Smooth muscle cell (in vitro differentiated cells): Measurements from ENCODE around the gene DCHS2. TPM values are rescaled to one million over a fixed set of nuclear protein-coding genes. Genes with fewer than 3 reads are reported as not detected.

Experiments
- DNase-seq: peaks from one replicate; lab custom pipeline; 2025; ENCODE audit not compliant: unreplicated experiment; lab: John Stamatoyannopoulos, UW
- H2AFZ ChIP-seq: fragments of 200-600 bp; sonication (generic); 2 replicates; pipeline ENCODE4 v1.6.0; 2016; ENCODE audit warnings: antibody characterized with exemption, low read depth, mild to moderate bottlenecking
- H3F3A ChIP-seq: fragments of 200-600 bp; sonication (generic); 2 replicates; pipeline ENCODE4 v1.6.0; 2017; ENCODE audit warnings: antibody characterized with exemption, low read depth
- H3K27ac ChIP-seq: fragments of 200-600 bp; sonication (generic); 2 replicates; pipeline ENCODE4 v1.5.1; 2016; ENCODE audit warnings: low read depth, mild to moderate bottlenecking
- H3K27me3 ChIP-seq: fragments of 200-600 bp; sonication (generic); 2 replicates; pipeline ENCODE4 v1.6.1; 2016; ENCODE audit warnings: low read depth, mild to moderate bottlenecking
- H3K36me3 ChIP-seq: fragments of 200-600 bp; sonication (generic); 2 replicates; pipeline ENCODE4 v1.5.1; 2016; ENCODE audit warnings: low read depth
- H3K4me1 ChIP-seq: fragments of 200-600 bp; sonication (generic); 2 replicates; pipeline ENCODE4 v1.5.1; 2016; ENCODE audit warnings: low read depth
- H3K4me2 ChIP-seq: fragments of 200-600 bp; sonication (generic); 2 replicates; pipeline ENCODE4 v1.6.0; 2016; ENCODE audit warnings: mild to moderate bottlenecking
- H3K4me3 ChIP-seq: fragments of 200-600 bp; sonication (generic); 2 replicates; pipeline ENCODE4 v1.5.1; 2016; ENCODE audit warnings: mild to moderate bottlenecking
- H3K79me2 ChIP-seq: fragments of 200-600 bp; sonication (generic); 2 replicates; pipeline ENCODE4 v1.6.0; 2016; ENCODE audit warnings: low read depth, mild to moderate bottlenecking
- H3K9ac ChIP-seq: fragments of 200-600 bp; sonication (generic); 2 replicates; pipeline ENCODE4 v1.6.0; 2016; ENCODE audit warnings: low read depth
- H3K9me3 ChIP-seq: fragments of 200-600 bp; sonication (generic); replicated peaks from 2 replicates; pipeline ENCODE4 v1.5.1; 2016; ENCODE audit warnings: low read depth
- H4K20me1 ChIP-seq: fragments of 200-600 bp; sonication (generic); 2 replicates; pipeline ENCODE4 v1.6.0; 2016; ENCODE audit warnings: low read depth
- WGBS: methylation state at CpG from one replicate; pipeline ENCODE4 v1.1.7; 2016; ENCODE audit warnings: low lambda C conversion rate; 5-methylcytosine and 5-hydroxymethylcytosine counted together
- polyA plus RNA-seq: library from polyadenylated mRNA; unstranded; fragments of >200 nt; fragmentation: Nextera tagmentation; extraction: Ambion mirVana; gene quantifications from 2 replicates; pipeline ENCODE4 v1.2.1, GENCODE V29; 2016
- total RNA-seq: library from RNA; depleted of rRNA; stranded (reverse); fragments of >200 nt; gene quantifications from 2 replicates; pipeline ENCODE4 v1.2.3, GENCODE V29; 2014
- TF ChIP-seq, protein P1 (sequence below): fragments of 200-600 bp; sonication (generic); IDR thresholded peaks from 2 replicates; pipeline ENCODE4 v1.5.1; 2017; ENCODE audit warnings: borderline replicate concordance, mild to moderate bottlenecking, antibody characterized with exemption; ENCODE audit not compliant: insufficient read depth, poor library complexity, severe bottlenecking

The DCHS2 gene
- total and polyA plus RNA-seq, 2 experiments from 2014 or later: 0.45 to 1.3 TPM

DNA sequence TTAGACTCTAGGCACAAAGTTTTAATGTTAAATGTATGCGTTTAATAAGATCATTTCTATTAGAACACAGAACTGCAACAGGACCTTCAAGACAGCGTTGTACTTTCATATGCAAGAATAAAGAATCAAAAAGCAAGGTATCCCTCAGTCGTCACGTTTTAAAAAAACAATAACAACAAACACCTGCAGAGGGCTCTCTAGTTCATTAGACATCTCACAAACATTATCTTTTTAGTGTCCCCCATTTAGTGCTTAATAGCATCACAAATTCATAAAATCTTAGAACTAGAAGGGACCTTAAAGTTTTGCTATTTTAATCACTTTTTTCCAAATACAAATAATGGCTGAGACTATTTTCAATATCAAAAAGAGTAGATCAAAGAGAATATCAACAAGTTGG, 236.6 kb downstream of the DCHS2 start:
- TF ChIP-seq, protein P1, sequence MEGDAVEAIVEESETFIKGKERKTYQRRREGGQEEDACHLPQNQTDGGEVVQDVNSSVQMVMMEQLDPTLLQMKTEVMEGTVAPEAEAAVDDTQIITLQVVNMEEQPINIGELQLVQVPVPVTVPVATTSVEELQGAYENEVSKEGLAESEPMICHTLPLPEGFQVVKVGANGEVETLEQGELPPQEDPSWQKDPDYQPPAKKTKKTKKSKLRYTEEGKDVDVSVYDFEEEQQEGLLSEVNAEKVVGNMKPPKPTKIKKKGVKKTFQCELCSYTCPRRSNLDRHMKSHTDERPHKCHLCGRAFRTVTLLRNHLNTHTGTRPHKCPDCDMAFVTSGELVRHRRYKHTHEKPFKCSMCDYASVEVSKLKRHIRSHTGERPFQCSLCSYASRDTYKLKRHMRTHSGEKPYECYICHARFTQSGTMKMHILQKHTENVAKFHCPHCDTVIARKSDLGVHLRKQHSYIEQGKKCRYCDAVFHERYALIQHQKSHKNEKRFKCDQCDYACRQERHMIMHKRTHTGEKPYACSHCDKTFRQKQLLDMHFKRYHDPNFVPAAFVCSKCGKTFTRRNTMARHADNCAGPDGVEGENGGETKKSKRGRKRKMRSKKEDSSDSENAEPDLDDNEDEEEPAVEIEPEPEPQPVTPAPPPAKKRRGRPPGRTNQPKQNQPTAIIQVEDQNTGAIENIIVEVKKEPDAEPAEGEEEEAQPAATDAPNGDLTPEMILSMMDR: no peak
- no peaks in the 10 kb centered on the region for H3K36me3 ChIP-seq
- H3F3A ChIP-seq: no peaks in the 10 kb centered on the region
- H3K9ac ChIP-seq: no peak overlapping the region
- H4K20me1 ChIP-seq: no peaks in the 10 kb centered on the region
- H2AFZ ChIP-seq: no peak overlapping the region
- peaks cover 7% of the 10 kb centered on the region for H3K27me3 ChIP-seq
- H3K79me2 ChIP-seq: no peaks in the 10 kb centered on the region
- no peak overlapping the region for H3K27ac ChIP-seq
- no peak overlapping the region for H3K4me3 ChIP-seq
- WGBS: 46% methylated on average over 4 of the region's 4 CpGs
- H3K4me1 ChIP-seq: no peaks in the 10 kb centered on the region
- H3K9me3 ChIP-seq: no peaks in the 10 kb centered on the region
- no peak overlapping the region for H3K4me2 ChIP-seq
- no peak for DNase-seq

- WGBS: 90% methylated on average over 4 of the region's 4 CpGs
- Histone ChIP-seq H3K36me3 (no peaks in the 10 kb centered on the region), H4K20me1 (no peaks in the 10 kb centered on the region), H3K9ac (no peak overlapping the region), H3K27ac (no peak overlapping the region), H3K4me3 (no peak overlapping the region), H3K4me1 (no peaks in the 10 kb centered on the region), H3K79me2 (no peaks in the 10 kb centered on the region), H2AFZ (no peak overlapping the region), H3K9me3 (no peaks in the 10 kb centered on the region), H3K27me3 (peaks cover 10% of the 10 kb centered on the region), H3F3A (no peaks in the 10 kb centered on the region), H3K4me2 (no peak overlapping the region)
- DNase-seq: no peak
- TF ChIP-seq, protein P1: no peak
Measured at GRCh38 chr4:154234576-154234975, 257.0 kb downstream of the DCHS2 start.

DNA sequence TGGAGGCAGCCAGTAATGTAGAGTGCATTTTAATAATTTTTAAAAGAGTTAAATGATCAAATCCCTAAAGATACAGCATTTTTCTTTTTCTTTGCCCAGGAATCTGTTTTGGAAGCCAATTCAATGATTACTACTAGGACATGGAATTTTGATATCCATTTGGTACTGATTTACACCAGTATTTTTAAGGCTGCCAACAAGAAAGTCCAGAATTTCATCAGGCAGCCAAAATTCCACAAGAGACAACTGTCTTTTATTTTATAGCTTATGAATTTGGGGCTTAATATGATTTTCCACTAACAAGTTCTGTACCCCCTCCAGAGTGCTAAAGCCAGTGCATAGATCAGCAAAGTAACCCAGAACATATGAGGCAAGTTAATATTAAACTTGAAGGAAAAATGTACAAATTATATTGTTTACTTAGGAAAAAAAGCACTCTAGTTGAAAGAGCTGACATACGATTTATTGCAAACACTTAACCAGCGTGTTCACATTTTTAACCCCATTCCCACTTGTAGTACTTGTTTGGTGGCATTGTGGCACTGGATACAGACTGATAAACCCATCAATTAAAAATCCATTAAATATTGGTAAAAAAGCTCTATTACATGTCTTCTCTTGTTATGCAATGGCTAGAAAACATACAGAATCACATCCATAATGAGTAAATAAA, 259.7 kb downstream of the DCHS2 start:
- H3K27ac ChIP-seq: no peak overlapping the region
- no peaks in the 10 kb centered on the region for H3K9me3 ChIP-seq
- no peaks in the 10 kb centered on the region for H3F3A ChIP-seq
- WGBS: 77% methylated on average over 2 of the region's 2 CpGs
- H3K4me1 ChIP-seq: no peaks in the 10 kb centered on the region
- no peak overlapping the region for H3K9ac ChIP-seq
- H3K27me3 ChIP-seq: peaks cover 10% of the 10 kb centered on the region
- H3K79me2 ChIP-seq: no peaks in the 10 kb centered on the region
- TF ChIP-seq, protein P1: no peak
- no peak overlapping the region for H3K4me2 ChIP-seq
- H3K4me3 ChIP-seq: no peak overlapping the region
- H4K20me1 ChIP-seq: no peaks in the 10 kb centered on the region
- H3K36me3 ChIP-seq: no peaks in the 10 kb centered on the region
- no peak for DNase-seq
- H2AFZ ChIP-seq: no peak overlapping the region

DNA sequence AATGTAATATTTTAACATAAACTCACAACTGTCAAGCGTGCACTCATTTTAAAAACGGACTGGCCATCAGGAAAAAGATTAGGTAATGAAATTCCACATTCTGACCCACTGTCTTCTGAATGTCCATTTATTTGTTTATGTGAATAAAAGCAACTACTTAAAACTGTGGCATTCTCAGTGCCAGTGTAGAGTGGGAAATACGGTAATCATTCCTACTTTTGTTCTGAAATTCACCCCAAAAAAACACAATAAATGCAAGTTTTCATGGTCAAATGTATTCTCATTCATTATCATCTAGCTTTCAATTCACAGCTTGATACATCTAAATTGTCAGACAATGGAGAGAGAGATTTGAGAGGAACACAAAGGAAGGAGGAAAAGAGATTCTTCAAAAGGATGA, 260.9 kb downstream of the DCHS2 start:
- Histone ChIP-seq H3K4me1 (no peaks in the 10 kb centered on the region), H3K4me3 (no peak overlapping the region), H3K9me3 (no peaks in the 10 kb centered on the region), H3K27ac (no peak overlapping the region), H3K79me2 (no peaks in the 10 kb centered on the region), H3K4me2 (no peak overlapping the region), H3K9ac (no peak overlapping the region), H3K36me3 (no peaks in the 10 kb centered on the region), H3F3A (no peaks in the 10 kb centered on the region), H3K27me3 (peaks cover under 1% of the 10 kb centered on the region), H2AFZ (no peak overlapping the region), H4K20me1 (no peaks in the 10 kb centered on the region)
- WGBS: 87% methylated on average over 3 of the region's 3 CpGs
- DNase-seq: no peak
- TF ChIP-seq, protein P1: no peak
